A549 (cell line): ENCODE measurements around the gene NINL. TPM values are rescaled to one million over a fixed set of nuclear protein-coding genes. Genes with fewer than 3 reads are reported as not detected.

Experiments used
- ATAC-seq, 2 experiments: fragments of 200-7000 bp in 1 of 2; fragments of >200 bp in 1 of 2; cut with Nextera tagmentation in 1 of 2; cut with Tn5 transposase in 1 of 2; 3 replicates each; pipeline versions ENCODE4 v1.8.0 to v1.9.1; 2018 to 2020; ENCODE audit warnings: mild to moderate bottlenecking in 1 of 2, moderate library complexity in 1 of 2
- CTCF ChIA-PET: fragments of 300-600 bp; sonication (Branson Sonifier 250); formaldehyde crosslinking; extraction: SDS; loops from one replicate; lab custom pipeline; 2021; ENCODE audit warnings: antibody characterized with exemption, inconsistent platforms; lab: Yijun Ruan, JAX
- POLR2A ChIA-PET: fragments of 350-600 bp; formaldehyde crosslinking; extraction: SDS; loops from one replicate; lab custom pipeline; 2021; ENCODE audit warnings: antibody characterized with exemption, inconsistent platforms; lab: Yijun Ruan, JAX
- DNase-seq, 2 experiments: peaks; one replicate each; pipeline versions ENCODE4 v3.0.0 to v3.0.0-alpha.2; 2011 to 2016; ENCODE audit warnings: low read depth in 1 of 2, low spot score in 1 of 2
- FAIRE-seq: peaks from 2 replicates; lab custom pipeline; 2011; peaks lifted over from hg19 to GRCh38; lab: Jason Lieb, UNC
- H3K27ac ChIP-seq, 2 experiments: fragments of >200 bp; sonication (Bioruptor Twin); formaldehyde crosslinking; 3 replicates each; pipeline ENCODE4 v1.5.1; 2016 to 2017
- H3K4me1 ChIP-seq: fragments of >200 bp; sonication (Bioruptor Twin); formaldehyde crosslinking; 3 replicates; pipeline ENCODE4 v1.6.1; 2016
- H3K4me2 ChIP-seq: fragments of >200 bp; sonication (Bioruptor Twin); formaldehyde crosslinking; 3 replicates; pipeline ENCODE4 v1.6.1; 2016
- H3K4me3 ChIP-seq: fragments of >200 bp; sonication (Bioruptor Twin); formaldehyde crosslinking; 3 replicates; pipeline ENCODE4 v1.5.1; 2016
- H3K9me3 ChIP-seq: fragments of >200 bp; sonication (Bioruptor Twin); formaldehyde crosslinking; 3 replicates; pipeline ENCODE4 v1.6.1; 2016
- CBX2 ChIP-seq: fragments of 200-600 bp; sonication (generic); IDR thresholded peaks from 2 replicates; pipeline ENCODE4 v1.6.1; 2016; ENCODE audit warnings: low read depth, mild to moderate bottlenecking, borderline replicate concordance
- EHF ChIP-seq: fragments of 250-450 bp; sonication (Bioruptor Pico); IDR thresholded peaks from 2 replicates; pipeline ENCODE4 v1.5.0; 2020; ENCODE audit warnings: mild to moderate bottlenecking
- FOSL2 ChIP-seq, 2 experiments: fragments of 450-650 bp in 1 of 2; fragments of >200 bp in 1 of 2; sonication (Bioruptor Twin) in 1 of 2; formaldehyde crosslinking; IDR thresholded peaks; 2 replicates each; pipeline versions ENCODE4 v1.5.0 to v1.6.1; 2016 to 2020; ENCODE audit warnings: mild to moderate bottlenecking in 1 of 2, moderate library complexity in 1 of 2
- HES2 ChIP-seq: fragments of >200 bp; sonication (Bioruptor Twin); formaldehyde crosslinking; IDR thresholded peaks from 2 replicates; pipeline ENCODE4 v1.6.1; 2016
- HEYL ChIP-seq: fragments of 250-450 bp; sonication (Bioruptor Pico); IDR thresholded peaks from 2 replicates; pipeline ENCODE4 v1.8.0; 2021; ENCODE audit warnings: mild to moderate bottlenecking, moderate library complexity
- HMGXB4 ChIP-seq: fragments of 250-450 bp; sonication (Bioruptor Pico); IDR thresholded peaks from 2 replicates; pipeline ENCODE4 v1.5.0; 2021; ENCODE audit warnings: mild to moderate bottlenecking, moderate library complexity, borderline replicate concordance
- HOXA7 ChIP-seq: fragments of 250-450 bp; sonication (Bioruptor Pico); IDR thresholded peaks from 2 replicates; pipeline ENCODE4 v1.5.0; 2020; ENCODE audit warnings: mild to moderate bottlenecking, moderate library complexity
- HOXB5 ChIP-seq: fragments of 250-450 bp; sonication (Bioruptor Pico); IDR thresholded peaks from 2 replicates; pipeline ENCODE4 v1.5.0; 2020; ENCODE audit warnings: mild to moderate bottlenecking, moderate library complexity
- JUN ChIP-seq, 2 experiments: fragments of >200 bp; sonication (Bioruptor Twin); formaldehyde crosslinking; IDR thresholded peaks; 2 replicates in 1 of 2; 3 replicates in 1 of 2; pipeline ENCODE4 v1.6.1; 2016 to 2017
- KDM1A ChIP-seq: fragments of 200-600 bp; sonication (generic); IDR thresholded peaks from 2 replicates; pipeline ENCODE4 v1.6.1; 2016; ENCODE audit warnings: low read depth, mild to moderate bottlenecking
- KDM5A ChIP-seq: fragments of 200-600 bp; sonication (generic); IDR thresholded peaks from 2 replicates; pipeline ENCODE4 v1.6.1; 2016; ENCODE audit warnings: antibody characterized with exemption, mild to moderate bottlenecking
- MAFK ChIP-seq: fragments of 450-650 bp; IDR thresholded peaks from 2 replicates; pipeline ENCODE4 v1.6.1; 2014; ENCODE audit not compliant: partially characterized antibody
- MYC ChIP-seq: IDR thresholded peaks from 2 replicates; pipeline ENCODE4 v1.6.1; 2012; ENCODE audit warnings: mild to moderate bottlenecking, inconsistent platforms, low read length, improper control_type of control experiment, borderline replicate concordance
- NPAS2 ChIP-seq: fragments of 250-450 bp; sonication (Bioruptor Pico); IDR thresholded peaks from 2 replicates; pipeline ENCODE4 v1.8.0; 2022; ENCODE audit warnings: mild to moderate bottlenecking, moderate library complexity, borderline replicate concordance
- PBX3 ChIP-seq: IDR thresholded peaks from 2 replicates; pipeline ENCODE4 v1.6.1; 2012
- PHF8 ChIP-seq: fragments of 200-600 bp; sonication (generic); IDR thresholded peaks from 2 replicates; pipeline ENCODE4 v1.6.1; 2016; ENCODE audit warnings: low read depth, mild to moderate bottlenecking, antibody characterized with exemption, moderate library complexity, borderline replicate concordance
- RCOR1 ChIP-seq: fragments of 150-350 bp; IDR thresholded peaks from 2 replicates; pipeline ENCODE4 v1.6.1; 2014; ENCODE audit warnings: antibody characterized with exemption, low read length, low read depth
- RNF2 ChIP-seq: fragments of 200-600 bp; sonication (generic); IDR thresholded peaks from 2 replicates; pipeline ENCODE4 v1.6.1; 2016; ENCODE audit warnings: low read depth, mild to moderate bottlenecking, antibody characterized with exemption, moderate library complexity, borderline replicate concordance
- SMC3 ChIP-seq: fragments of >200 bp; sonication (Bioruptor Twin); formaldehyde crosslinking; IDR thresholded peaks from 3 replicates; pipeline ENCODE4 v1.6.1; 2018; ENCODE audit warnings: inconsistent platforms
- SREBF2 ChIP-seq: fragments of 450-650 bp; IDR thresholded peaks from 2 replicates; pipeline ENCODE4 v1.6.1; 2014; ENCODE audit warnings: mild to moderate bottlenecking, moderate library complexity
- USF2 ChIP-seq: fragments of 450-650 bp; IDR thresholded peaks from 2 replicates; pipeline ENCODE4 v1.6.1; 2014; ENCODE audit warnings: antibody characterized with exemption
- ZC3H11A ChIP-seq: fragments of 450-650 bp; IDR thresholded peaks from 2 replicates; pipeline ENCODE4 v1.6.1; 2014; ENCODE audit warnings: antibody characterized with exemption, mild to moderate bottlenecking
- ZNF302 ChIP-seq: fragments of 250-450 bp; sonication (Bioruptor Pico); IDR thresholded peaks from 2 replicates; pipeline ENCODE4 v1.9.0; 2021; ENCODE audit warnings: inconsistent platforms, mild to moderate bottlenecking, moderate library complexity
- WGBS: methylation state at CpG from one replicate; pipeline ENCODE4 v1.1.6; 2017; ENCODE audit errors: missing lambda C conversion rate; 5-methylcytosine and 5-hydroxymethylcytosine counted together
- polyA plus RNA-seq, 4 experiments: library from polyadenylated mRNA; depleted of rRNA in 3 of 4; stranded (reverse); fragments of >200 nt; fragmentation: RNase III in 1 of 4; extraction: RNeasy Plus Mini Kit Qiagen cat#74134 plus additional on column Dnase treatment in 1 of 4; gene quantifications; 2 replicates in 3 of 4; 3 replicates in 1 of 4; pipeline ENCODE4 v1.2.3, GENCODE V29; 2011 to 2017

Gene NINL
- polyA plus RNA-seq, 2 of the 4 experiments (the other 2 are of a cell fraction), result 20.2 to 22.4 TPM

- no peak overlapping the region for H3K27ac ChIP-seq
- no peaks in the 10 kb centered on the region for H3K9me3 ChIP-seq
- peaks cover 11% of the 10 kb centered on the region; the same call in 2 of the 3 replicates for H3K4me1 ChIP-seq
- TF ChIP-seq PBX3 (no peak), MAFK (no peak), KDM1A (no peak), HOXB5 (CRISPR knock-in tag) (no peak), RCOR1 (no peak), RNF2 (no peak), PHF8 (no peak), MYC (no peak), ZNF302 (CRISPR knock-in tag) (no peak), HMGXB4 (no peak), HES2 (no peak)
- TF ChIP-seq, all 56 proteins: peak for 0
- WGBS, result 90% methylated on average over 3 of the region's 3 CpGs
- ChIA-PET POLR2A (no interaction called here), CTCF (interaction anchor here (1.4 to 1.6 kb wide), 2 partner anchors 9 to 79 kb away, joined by 3 to 4 read pairs; no protein-coding TSS in a partner anchor)
- H3K4me3 ChIP-seq, result no peak overlapping the region
- no peak overlapping the region for H3K4me2 ChIP-seq
- DNase-seq, result no peak
- ATAC-seq, result no peak
- no peak for FAIRE-seq
Measured at GRCh38 chr20:25619514-25619913, 34.2 kb upstream of the NINL start.

- TF ChIP-seq EHF (CRISPR knock-in tag), result no peak
- TF ChIP-seq HOXA7 (CRISPR knock-in tag), result no peak
- no peak for TF ChIP-seq SMC3
- no peak for TF ChIP-seq RNF2
- TF ChIP-seq NPAS2 (CRISPR knock-in tag), result no peak
- TF ChIP-seq MAFK, result no peak
- no peak for TF ChIP-seq MYC
- TF ChIP-seq JUN (IDR thresholded peaks at IDR 0.05), result no peak
- TF ChIP-seq KDM5A, result no peak
- TF ChIP-seq FOSL2 (IDR thresholded peaks at IDR 0.05), result no peak
- TF ChIP-seq FOSL2 (CRISPR knock-in tag; IDR thresholded peaks at IDR 0.05), result no peak
- TF ChIP-seq CBX2, result no peak
- no peak for TF ChIP-seq USF2
- TF ChIP-seq ZC3H11A, result no peak
- no peak for TF ChIP-seq SREBF2
- TF ChIP-seq HEYL (CRISPR knock-in tag), result no peak
- TF ChIP-seq, all 56 proteins: peak for 0
- FAIRE-seq (no peak), DNase-seq (no peak), ATAC-seq (no peak)
- ChIA-PET CTCF (interaction anchor here (0.7 kb wide), 1 partner anchor 24 kb away, joined by 3 read pairs; no protein-coding TSS in a partner anchor), POLR2A (no interaction called here)
- WGBS, result 75% methylated on average over 3 of the region's 3 CpGs
- Histone ChIP-seq H3K4me3 (no peak overlapping the region), H3K9me3 (no peaks in the 10 kb centered on the region), H3K27ac (no peak overlapping the region), H3K4me2 (no peak overlapping the region), H3K4me1 (no peaks in the 10 kb centered on the region)
Measured at GRCh38 chr20:25608774-25609173, 23.4 kb upstream of the NINL start.
